Measurements from ENCODE around the gene MAP6D1.

DNA sequence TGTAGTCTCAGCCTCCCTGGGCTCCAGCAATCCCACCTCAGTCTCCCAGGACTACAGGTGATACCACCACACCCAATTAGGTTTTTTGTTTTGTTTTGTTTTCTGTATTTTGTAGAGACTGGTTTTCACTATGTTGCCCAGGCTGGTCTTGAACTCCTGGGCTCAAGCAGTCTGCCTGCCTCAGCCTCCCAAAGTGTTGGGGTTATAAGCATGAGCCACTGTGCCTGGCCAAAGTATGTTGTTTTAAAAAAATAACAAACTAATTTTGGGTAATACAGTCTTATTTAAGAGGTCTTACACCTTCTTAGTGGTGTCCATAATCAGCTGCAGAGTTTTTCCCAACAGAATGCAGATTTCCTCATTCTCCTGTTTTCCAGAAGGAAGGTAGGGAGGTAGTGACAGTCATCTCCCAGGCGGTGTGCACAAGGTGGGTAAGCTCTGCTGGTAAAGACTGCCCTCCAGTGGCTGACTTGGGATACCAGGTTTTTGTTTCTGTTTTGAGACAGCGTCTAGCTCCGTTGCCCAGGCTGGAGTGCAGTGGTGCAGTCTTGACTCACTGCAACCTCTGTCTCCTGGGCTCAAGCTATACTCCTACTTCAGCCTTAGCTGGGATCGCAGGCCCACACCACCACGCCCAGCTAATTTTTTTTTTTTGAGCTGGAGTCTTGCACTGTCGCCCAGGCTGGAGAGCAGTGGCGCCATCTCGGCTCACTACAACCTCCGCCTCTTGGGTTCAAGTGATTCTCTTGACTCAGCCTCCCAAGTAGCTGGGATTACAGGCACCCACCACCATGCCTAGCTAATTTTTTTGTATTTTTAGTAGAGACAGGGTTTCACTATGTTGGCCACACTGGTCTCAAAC is 58.4 kb downstream of the MAP6D1 start:
- TF ChIP-seq, protein P1, sequence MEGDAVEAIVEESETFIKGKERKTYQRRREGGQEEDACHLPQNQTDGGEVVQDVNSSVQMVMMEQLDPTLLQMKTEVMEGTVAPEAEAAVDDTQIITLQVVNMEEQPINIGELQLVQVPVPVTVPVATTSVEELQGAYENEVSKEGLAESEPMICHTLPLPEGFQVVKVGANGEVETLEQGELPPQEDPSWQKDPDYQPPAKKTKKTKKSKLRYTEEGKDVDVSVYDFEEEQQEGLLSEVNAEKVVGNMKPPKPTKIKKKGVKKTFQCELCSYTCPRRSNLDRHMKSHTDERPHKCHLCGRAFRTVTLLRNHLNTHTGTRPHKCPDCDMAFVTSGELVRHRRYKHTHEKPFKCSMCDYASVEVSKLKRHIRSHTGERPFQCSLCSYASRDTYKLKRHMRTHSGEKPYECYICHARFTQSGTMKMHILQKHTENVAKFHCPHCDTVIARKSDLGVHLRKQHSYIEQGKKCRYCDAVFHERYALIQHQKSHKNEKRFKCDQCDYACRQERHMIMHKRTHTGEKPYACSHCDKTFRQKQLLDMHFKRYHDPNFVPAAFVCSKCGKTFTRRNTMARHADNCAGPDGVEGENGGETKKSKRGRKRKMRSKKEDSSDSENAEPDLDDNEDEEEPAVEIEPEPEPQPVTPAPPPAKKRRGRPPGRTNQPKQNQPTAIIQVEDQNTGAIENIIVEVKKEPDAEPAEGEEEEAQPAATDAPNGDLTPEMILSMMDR (conservative IDR thresholded peaks at IDR 0.05 in 1 of 2, IDR thresholded peaks at IDR 0.05 in 1 of 2; ENCODE audit: extremely low read depth in 1 of 2, insufficient read depth in 1 of 2, low read depth in 1 of 2, low read length in 2 of 2), result peak; percentile 60 to 82
- no peak for TF ChIP-seq EZH2 (IDR thresholded peaks at IDR 0.05; ENCODE audit: borderline replicate concordance, low read length)
